Psoas muscle (tissue), 8 donors: Measurements from ENCODE around the gene ADGRB2. TPM values are rescaled to one million over a fixed set of nuclear protein-coding genes. Genes with fewer than 3 reads are reported as not detected.

Source experiments
- ATAC-seq, 4 donors: fragments of 200-7000 bp; cut with Tn5 transposase; one replicate each; pipeline ENCODE4 v1.9.1; 2020; ENCODE audit warnings: moderate library complexity in 3 of 4, mild to moderate bottlenecking in 2 of 4
- DNase-seq, 2 donors: peaks; one replicate each; pipeline ENCODE4 v3.0.0-alpha.2; 2020
- H3K27ac ChIP-seq: fragments of 200-600 bp; one replicate; pipeline ENCODE4 v1.8.0; 2022
- H3K27me3 ChIP-seq, 3 donors: fragments of 200-600 bp in 1 of 3; one replicate each; pipeline versions ENCODE4 v1.6.1 to v1.8.0; 2013 to 2022; ENCODE audit warnings: low read length in 2 of 3, mild to moderate bottlenecking in 2 of 3, moderate library complexity in 1 of 3; ENCODE audit not compliant: insufficient read depth in 3 of 3
- H3K36me3 ChIP-seq, 2 donors: fragments of 200-600 bp in 1 of 2; one replicate each; pipeline versions ENCODE4 v1.6.1 to v1.8.0; 2013 to 2022; ENCODE audit warnings: low read depth in 1 of 2, mild to moderate bottlenecking in 1 of 2, moderate library complexity in 1 of 2; ENCODE audit not compliant: insufficient read depth in 1 of 2
- H3K4me1 ChIP-seq: fragments of 200-600 bp; one replicate; pipeline ENCODE4 v1.8.0; 2022
- H3K4me3 ChIP-seq: fragments of 200-600 bp; one replicate; pipeline ENCODE4 v1.8.0; 2022; ENCODE audit warnings: mild to moderate bottlenecking
- H3K9me3 ChIP-seq: fragments of 200-600 bp; one replicate; pipeline ENCODE4 v1.8.0; 2022
- CTCF ChIP-seq: fragments of 200-600 bp; IDR thresholded peaks from one replicate; pipeline ENCODE4 v1.8.0; 2022; ENCODE audit warnings: antibody characterized with exemption
- WGBS, 3 donors: extraction: QIAGEN DNeasy Blood & Tissue Kit; methylation state at CpG; one replicate each; pipeline versions ENCODE4 v1.1.6 to v1.1.7; 2013; 5-methylcytosine and 5-hydroxymethylcytosine counted together
- intact Hi-C, 2 donors: fragments of 100-400 bp; cut with DNase I; formaldehyde crosslinking; loops; one replicate each; pipeline versions ENCODE4 v1.11.0 to v1.14.2; 2022
- polyA plus RNA-seq, 3 donors: library from polyadenylated mRNA; stranded (reverse); fragments of 200-250 nt; gene quantifications; one replicate each; pipeline ENCODE4 v1.2.3, GENCODE V29; 2013
- total RNA-seq, 4 donors: library from RNA; stranded (reverse); fragmentation: NEBNext Ultra II Directional in 2 of 4; extraction: Animal tissue kit (Norgen Biotek cat#: 25700) in 2 of 4; gene quantifications; one replicate each; pipeline versions ENCODE4 v1.2.1 to v1.2.4, GENCODE V29; 2021 to 2023
- donor health status: healthy with polysubstance abuse.
- donor health status: DM: no; HTN: no; CAD: no; lungs with moderate emphysema.
- donor health status: Bipolar disorder and iron deficiency.
- donor health status: healthy.
- donor health status: DM: yes; HTN: yes; CAD: no.
- donor health status: DM: no; HTN: no; CAD: no.
- donor health status: DM: no; HTN: no; CAD: no.
- donor health status: DM: yes; HTN: yes; CAD: no.

The ADGRB2 gene
- total and polyA plus RNA-seq, 7 donors = 0.44 to 1.8 (median 0.73) TPM

GRCh38 chr1:31731049-31731565, 33.0 kb downstream of the ADGRB2 start:
- 85 to 94% (median 89%) methylated on average over 11 to 12 of the region's 12 CpGs for WGBS, 3 donors
- no peak for ATAC-seq
- Histone ChIP-seq H3K4me1 (no peaks in the 10 kb centered on the region), H3K27ac (no peak overlapping the region), H3K9me3 (no peaks in the 10 kb centered on the region), H3K4me3 (no peak overlapping the region), H3K27me3 (no peaks in the 10 kb centered on the region), H3K36me3 (no peaks in the 10 kb centered on the region)
- no peak for TF ChIP-seq CTCF
- DNase-seq = no peak
- intact Hi-C loops = no loop called here

DNA sequence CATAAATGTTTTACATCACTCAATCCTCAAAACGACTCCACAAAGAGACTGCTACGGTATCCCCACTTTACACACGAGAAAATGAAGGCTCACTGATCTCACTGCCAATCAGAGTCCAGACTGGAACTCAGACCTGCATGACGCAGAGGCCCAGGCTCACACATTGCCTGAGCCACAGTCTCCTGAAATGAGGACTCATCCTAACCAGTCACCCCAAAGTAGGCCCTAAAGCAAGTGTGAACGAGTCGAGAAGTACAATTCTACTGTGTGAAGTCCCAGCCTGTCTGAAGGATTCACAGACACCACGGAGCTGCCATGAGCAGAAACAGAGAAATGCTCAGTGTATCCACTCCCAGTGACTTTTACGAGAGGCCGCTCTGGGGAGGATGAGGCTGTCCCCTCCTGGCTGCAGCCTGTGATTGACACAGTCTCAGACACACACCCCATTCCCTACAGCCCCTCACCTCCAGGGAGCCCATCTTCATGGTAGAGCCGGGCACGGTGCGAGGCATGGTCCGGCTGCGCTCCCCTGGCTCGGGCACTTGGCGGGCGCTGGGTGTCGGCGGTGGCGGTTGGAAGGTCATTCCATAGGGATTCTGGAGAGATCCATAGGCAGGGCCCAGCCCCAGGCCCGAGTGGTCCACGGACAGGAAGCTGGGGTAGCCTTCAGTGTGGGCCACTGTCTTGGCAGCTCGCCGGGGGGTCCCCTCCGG, 33.6 kb downstream of the ADGRB2 start:
- no peak for DNase-seq
- Histone ChIP-seq H3K9me3 (no peaks in the 10 kb centered on the region), H3K27ac (no peak overlapping the region), H3K4me1 (no peaks in the 10 kb centered on the region), H3K27me3 (no peaks in the 10 kb centered on the region), H3K4me3 (no peak overlapping the region), H3K36me3 (no peaks in the 10 kb centered on the region)
- intact Hi-C loops = no loop called here
- ATAC-seq = no peak
- no peak for TF ChIP-seq CTCF
- WGBS, 3 donors = 88 to 90% (median 89%) methylated on average over 23 to 25 of the region's 25 CpGs

GRCh38 chr1:31727849-31728248, 36.3 kb downstream of the ADGRB2 start:
- WGBS, 3 donors = 83 to 95% (median 87%) methylated on average over 13 to 19 of the region's 19 CpGs
- Histone ChIP-seq H3K4me1 (no peaks in the 10 kb centered on the region), H3K9me3 (no peaks in the 10 kb centered on the region), H3K27ac (no peak overlapping the region), H3K4me3 (no peak overlapping the region), H3K36me3 (no peaks in the 10 kb centered on the region), H3K27me3 (no peaks in the 10 kb centered on the region)
- no peak for TF ChIP-seq CTCF
- ATAC-seq (no peak), DNase-seq (no peak)
- intact Hi-C loops = no loop called here

GRCh38 chr1:31727195-31727594, 36.9 kb downstream of the ADGRB2 start:
- Histone ChIP-seq H3K9me3 (no peaks in the 10 kb centered on the region), H3K4me3 (no peak overlapping the region), H3K4me1 (no peaks in the 10 kb centered on the region), H3K27ac (no peak overlapping the region), H3K27me3 (no peaks in the 10 kb centered on the region), H3K36me3 (no peaks in the 10 kb centered on the region)
- DNase-seq (no peak), ATAC-seq (no peak)
- no peak for TF ChIP-seq CTCF
- intact Hi-C loops = no loop called here
- WGBS, 3 donors = 95 to 97% (median 96%) methylated on average over 14 of the region's 14 CpGs

GRCh38 chr1:31726715-31727114, 37.4 kb downstream of the ADGRB2 start:
- no peaks in the 10 kb centered on the region for H3K36me3 ChIP-seq
- no peak for ATAC-seq
- H3K9me3 ChIP-seq = no peaks in the 10 kb centered on the region
- no peak for DNase-seq
- no peak for TF ChIP-seq CTCF
- no peaks in the 10 kb centered on the region for H3K4me1 ChIP-seq
- no peak overlapping the region for H3K27ac ChIP-seq
- H3K4me3 ChIP-seq = no peak overlapping the region
- WGBS, 3 donors = 71 to 81% (median 72%) methylated on average over 4 of the region's 4 CpGs
- H3K27me3 ChIP-seq = no peaks in the 10 kb centered on the region
- intact Hi-C loops = no loop called here
